ENCODE measurements around the gene LSM14A.

DNA sequence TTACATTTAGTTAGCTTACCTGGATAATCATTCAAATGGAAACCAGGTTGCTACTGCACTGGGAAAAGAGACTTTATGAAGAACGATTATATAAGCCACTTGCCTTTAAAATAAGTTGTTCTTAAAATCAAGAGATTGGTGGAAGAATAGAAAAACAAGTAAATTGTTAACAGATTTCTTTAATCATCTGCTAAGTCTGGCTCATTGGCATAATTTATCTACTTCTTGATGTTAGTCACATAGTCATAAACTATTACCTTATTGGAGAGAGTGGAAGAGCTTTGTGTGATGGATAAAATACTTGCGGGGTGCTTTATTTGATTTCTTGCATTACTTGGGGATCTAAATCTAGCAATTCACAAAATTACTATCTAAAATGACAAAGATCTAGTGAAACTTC lies 6.8 kb downstream of the LSM14A start:
- no peak for TF ChIP-seq ATF2 (IDR thresholded peaks at IDR 0.05; ENCODE audit: low read length)
- TF ChIP-seq, protein P1, sequence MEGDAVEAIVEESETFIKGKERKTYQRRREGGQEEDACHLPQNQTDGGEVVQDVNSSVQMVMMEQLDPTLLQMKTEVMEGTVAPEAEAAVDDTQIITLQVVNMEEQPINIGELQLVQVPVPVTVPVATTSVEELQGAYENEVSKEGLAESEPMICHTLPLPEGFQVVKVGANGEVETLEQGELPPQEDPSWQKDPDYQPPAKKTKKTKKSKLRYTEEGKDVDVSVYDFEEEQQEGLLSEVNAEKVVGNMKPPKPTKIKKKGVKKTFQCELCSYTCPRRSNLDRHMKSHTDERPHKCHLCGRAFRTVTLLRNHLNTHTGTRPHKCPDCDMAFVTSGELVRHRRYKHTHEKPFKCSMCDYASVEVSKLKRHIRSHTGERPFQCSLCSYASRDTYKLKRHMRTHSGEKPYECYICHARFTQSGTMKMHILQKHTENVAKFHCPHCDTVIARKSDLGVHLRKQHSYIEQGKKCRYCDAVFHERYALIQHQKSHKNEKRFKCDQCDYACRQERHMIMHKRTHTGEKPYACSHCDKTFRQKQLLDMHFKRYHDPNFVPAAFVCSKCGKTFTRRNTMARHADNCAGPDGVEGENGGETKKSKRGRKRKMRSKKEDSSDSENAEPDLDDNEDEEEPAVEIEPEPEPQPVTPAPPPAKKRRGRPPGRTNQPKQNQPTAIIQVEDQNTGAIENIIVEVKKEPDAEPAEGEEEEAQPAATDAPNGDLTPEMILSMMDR (IDR thresholded peaks at IDR 0.05; ENCODE audit: control extremely low read depth in 1 of 3, insufficient read depth in 1 of 3, low read depth in 1 of 3, low read length in 3 of 3) = no peak
- TF ChIP-seq POLR2AphosphoS5 (IDR thresholded peaks at IDR 0.05; ENCODE audit: low read depth, low read length) = no peak
- TF ChIP-seq EZH2 (IDR thresholded peaks at IDR 0.05; ENCODE audit: low read depth, low read length, severe bottlenecking) = no peak
- no peak for TF ChIP-seq SIN3A (conservative IDR thresholded peaks at IDR 0.05 in 1 of 2, IDR thresholded peaks at IDR 0.05 in 1 of 2; ENCODE audit: low read depth in 1 of 2, low read length in 2 of 2)
- TF ChIP-seq GABPA (IDR thresholded peaks at IDR 0.05; ENCODE audit: borderline replicate concordance, insufficient read depth, low read length) = no peak
- no peak for TF ChIP-seq CBX8 (IDR thresholded peaks at IDR 0.05; ENCODE audit: borderline replicate concordance, low read depth, low read length)
- TF ChIP-seq, protein P2, sequence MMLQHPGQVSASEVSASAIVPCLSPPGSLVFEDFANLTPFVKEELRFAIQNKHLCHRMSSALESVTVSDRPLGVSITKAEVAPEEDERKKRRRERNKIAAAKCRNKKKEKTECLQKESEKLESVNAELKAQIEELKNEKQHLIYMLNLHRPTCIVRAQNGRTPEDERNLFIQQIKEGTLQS (IDR thresholded peaks at IDR 0.05; ENCODE audit: insufficient read depth, low read depth, low read length) = no peak
- no peak for TF ChIP-seq RNF2 (IDR thresholded peaks at IDR 0.05; ENCODE audit: borderline replicate concordance, low read depth, low read length, missing control alignments, poor library complexity, severe bottlenecking)
- no peak for TF ChIP-seq ZNF274 (IDR thresholded peaks at IDR 0.05; ENCODE audit: borderline replicate concordance, extremely low read depth, low read length)
- TF ChIP-seq KDM4A (IDR thresholded peaks at IDR 0.05; ENCODE audit: low read depth, low read length, severe bottlenecking) = no peak
- TF ChIP-seq, protein P3, sequence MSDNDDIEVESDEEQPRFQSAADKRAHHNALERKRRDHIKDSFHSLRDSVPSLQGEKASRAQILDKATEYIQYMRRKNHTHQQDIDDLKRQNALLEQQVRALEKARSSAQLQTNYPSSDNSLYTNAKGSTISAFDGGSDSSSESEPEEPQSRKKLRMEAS (IDR thresholded peaks at IDR 0.05) = no peak
